ENCODE data around the gene DNTT. TPM values are rescaled to one million over a fixed set of nuclear protein-coding genes. Genes with fewer than 3 reads are reported as not detected.

The DNTT gene
- total RNA-seq, 1 donor from 2014 or later = not detected

GRCh38 chr10:96371356-96371755, 67.1 kb downstream of the DNTT start:
- Mint-ChIP-seq H3K27ac (no peak overlapping the region), H3K27me3 (peaks cover 26% of the 10 kb centered on the region), H3K4me3 (ENCODE audit: low read depth) (no peak overlapping the region), H3K36me3 (ENCODE audit: insufficient read depth) (no peaks in the 10 kb centered on the region), H3K9me3 (ENCODE audit: low read depth) (no peaks in the 10 kb centered on the region), H3K4me1 (ENCODE audit: low read depth) (peaks cover 9% of the 10 kb centered on the region)
- TF ChIP-seq CTCF (IDR thresholded peaks at IDR 0.05; ENCODE audit: unreplicated experiment) = no peak
- no peak for DNase-seq (ENCODE audit: low spot score, unreplicated experiment)

GRCh38 chr10:96374004-96374403, 69.8 kb downstream of the DNTT start:
- Mint-ChIP-seq H3K4me3 (ENCODE audit: low read depth) (no peak overlapping the region), H3K27me3 (peaks cover 26% of the 10 kb centered on the region), H3K36me3 (ENCODE audit: insufficient read depth) (no peaks in the 10 kb centered on the region), H3K4me1 (ENCODE audit: low read depth) (peaks cover 5% of the 10 kb centered on the region), H3K27ac (no peak overlapping the region), H3K9me3 (ENCODE audit: low read depth) (no peaks in the 10 kb centered on the region)
- TF ChIP-seq CTCF (IDR thresholded peaks at IDR 0.05; ENCODE audit: unreplicated experiment) = no peak
- no peak for DNase-seq (ENCODE audit: low spot score, unreplicated experiment)

- no peaks in the 10 kb centered on the region for H3K9me3 Mint-ChIP-seq (ENCODE audit: low read depth)
- no peak for DNase-seq (ENCODE audit: low spot score, unreplicated experiment)
- H3K4me3 Mint-ChIP-seq (ENCODE audit: low read depth) = peak overlapping the region; percentile 71
- peaks cover 26% of the 10 kb centered on the region for H3K27me3 Mint-ChIP-seq
- peaks cover 5% of the 10 kb centered on the region for H3K4me1 Mint-ChIP-seq (ENCODE audit: low read depth)
- peak; percentile 18 for TF ChIP-seq CTCF (IDR thresholded peaks at IDR 0.05; ENCODE audit: unreplicated experiment)
- H3K27ac Mint-ChIP-seq = no peak overlapping the region
- no peaks in the 10 kb centered on the region for H3K36me3 Mint-ChIP-seq (ENCODE audit: insufficient read depth)
These were observed 70.4 kb downstream of the DNTT start for GRCh38 chr10:96374639-96374984.

GRCh38 chr10:96374985-96375830, 71.0 kb downstream of the DNTT start:
- Mint-ChIP-seq H3K4me1 (ENCODE audit: low read depth) (peaks cover 5% of the 10 kb centered on the region), H3K27me3 (peaks cover 26% of the 10 kb centered on the region), H3K9me3 (ENCODE audit: low read depth) (no peaks in the 10 kb centered on the region), H3K36me3 (ENCODE audit: insufficient read depth) (no peaks in the 10 kb centered on the region), H3K4me3 (ENCODE audit: low read depth) (peak overlapping the region; percentile 71), H3K27ac (no peak overlapping the region)
- TF ChIP-seq CTCF (IDR thresholded peaks at IDR 0.05; ENCODE audit: unreplicated experiment) = peak; percentile 98
- DNase-seq (ENCODE audit: low spot score, unreplicated experiment) = peak; percentile 76

GRCh38 chr10:96376483-96376882, 72.2 kb downstream of the DNTT start:
- DNase-seq (ENCODE audit: low spot score, unreplicated experiment) = no peak
- Mint-ChIP-seq H3K27ac (no peak overlapping the region), H3K36me3 (ENCODE audit: insufficient read depth) (no peaks in the 10 kb centered on the region)

More at GRCh38 chr10:96376483-96376882, 72.2 kb downstream of the DNTT start:
- no peak overlapping the region for H3K4me3 Mint-ChIP-seq (ENCODE audit: low read depth)
- H3K27me3 Mint-ChIP-seq = peaks cover 26% of the 10 kb centered on the region
- H3K4me1 Mint-ChIP-seq (ENCODE audit: low read depth) = peaks cover 5% of the 10 kb centered on the region
- no peaks in the 10 kb centered on the region for H3K9me3 Mint-ChIP-seq (ENCODE audit: low read depth)
- no peak for TF ChIP-seq CTCF (IDR thresholded peaks at IDR 0.05; ENCODE audit: unreplicated experiment)
